ENCODE measurements around the gene RPAP3. TPM values are rescaled to one million over a fixed set of nuclear protein-coding genes. Genes with fewer than 3 reads are reported as not detected.
A peak's percentile ranks its signal among the peaks of the same experiment; 100 is the strongest.

RPAP3 gene
- total RNA-seq, 1 experiment from 2014 or later, result 22.1 TPM

DNA sequence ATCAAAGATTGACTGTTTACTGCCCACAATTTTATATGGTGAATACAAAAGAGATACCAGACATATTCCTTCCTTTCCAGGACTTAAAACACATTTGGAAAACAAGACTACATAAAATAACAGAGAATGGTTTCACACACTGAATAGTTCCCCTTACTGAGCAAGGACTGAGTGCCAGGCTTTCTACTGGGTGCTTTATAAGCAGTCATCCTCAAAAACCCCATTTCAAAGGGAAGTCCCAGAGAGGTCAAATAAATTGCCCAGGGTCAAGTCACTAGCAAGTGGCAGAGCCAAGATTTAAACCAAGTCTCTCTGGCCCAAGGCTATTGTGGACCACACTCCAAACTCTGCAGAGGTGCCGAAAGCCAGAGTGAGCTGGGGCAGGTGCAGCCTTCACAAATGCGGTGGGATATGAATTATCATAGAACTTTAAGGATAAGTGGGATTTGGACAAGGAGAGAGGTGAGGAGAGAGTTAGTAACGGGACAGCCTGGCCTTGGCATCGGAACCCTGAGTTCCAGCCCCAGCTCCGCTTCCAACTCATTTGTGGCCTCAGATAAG lies 9.1 kb upstream of the RPAP3 start:
- DNase-seq (no peak), ATAC-seq (no peak)
- Histone ChIP-seq H3K27me3 (ENCODE audit: low read length) (no peaks in the 10 kb centered on the region), H3K4me1 (ENCODE audit: insufficient read depth, low read length) (peaks cover 13% of the 10 kb centered on the region; the same call in 1 of the 2 replicates), H3K27ac (ENCODE audit: low read length) (no peak overlapping the region), H2AFZ (ENCODE audit: low read length) (no peak overlapping the region), H3K9ac (ENCODE audit: low read length) (no peak overlapping the region), H3F3A (ENCODE audit: low read length, unreplicated experiment) (no peaks in the 10 kb centered on the region), H3K36me3 (ENCODE audit: low read depth, low read length) (no peaks in the 10 kb centered on the region), H3K4me2 (ENCODE audit: low read length) (peak overlapping the region; percentile 82; the same call in 1 of the 2 replicates), H3K9me2 (replicated peaks; ENCODE audit: low read length) (no peaks in the 10 kb centered on the region), H3K79me2 (ENCODE audit: low read length) (no peaks in the 10 kb centered on the region), H3K4me3 (ENCODE audit: low read length) (no peak overlapping the region), H4K20me1 (ENCODE audit: low read length) (no peaks in the 10 kb centered on the region), H3K9me3 (ENCODE audit: low read length) (no peaks in the 10 kb centered on the region)
- intact Hi-C loops (cut with micrococcal nuclease), result loop anchor here (1.0 to 2.0 kb wide), 3 partner anchors 52 to 123 kb away; no protein-coding TSS in a partner anchor
- BruUV-seq (replicated peaks), result no TSS peak
- ChIA-PET POLR2A (ENCODE audit: unreplicated experiment) (no interaction called here), CTCF (interaction anchor here (1.0 to 1.1 kb wide), 2 partner anchors 67 to 123 kb away, joined by 3 to 5 read pairs; no protein-coding TSS in a partner anchor)
- no peak for TF ChIP-seq EZH2phosphoT487 (IDR thresholded peaks at IDR 0.05; ENCODE audit: borderline replicate concordance, low read length)

DNA sequence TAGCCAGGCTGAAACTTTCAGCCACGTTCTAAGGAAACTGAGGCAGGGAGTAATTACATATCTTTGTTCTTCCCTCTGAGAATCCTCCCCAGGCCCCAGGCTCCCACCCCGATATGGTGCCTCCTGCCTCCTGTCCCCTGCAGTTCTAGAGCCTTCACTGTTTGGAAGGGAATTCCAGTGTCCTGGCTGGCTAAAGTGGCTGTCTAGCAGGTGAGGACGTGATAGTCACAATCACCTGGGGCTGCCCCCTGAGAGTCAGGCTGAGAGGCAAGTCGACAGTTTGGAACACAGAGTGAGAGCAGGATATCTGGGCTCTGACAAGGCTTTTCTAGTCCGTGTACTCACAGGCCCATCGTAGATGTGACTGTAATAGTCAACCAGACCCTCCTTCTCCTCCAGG lies 6.3 kb upstream of the RPAP3 start:
- no peak overlapping the region for H3K9ac ChIP-seq (ENCODE audit: low read length)
- no peak for TF ChIP-seq EZH2 (IDR thresholded peaks at IDR 0.05; ENCODE audit: low read length, unreplicated experiment)
- H3K9me3 ChIP-seq (ENCODE audit: low read length), result no peaks in the 10 kb centered on the region
- DNase-seq (no peak), ATAC-seq (no peak)
- H3F3A ChIP-seq (ENCODE audit: low read length, unreplicated experiment), result no peaks in the 10 kb centered on the region
- intact Hi-C loops (cut with micrococcal nuclease), result no loop called here
- no peak overlapping the region for H2AFZ ChIP-seq (ENCODE audit: low read length)
- H3K36me3 ChIP-seq (ENCODE audit: low read depth, low read length), result no peaks in the 10 kb centered on the region
- H3K4me3 ChIP-seq (ENCODE audit: low read length), result no peak overlapping the region
- ChIA-PET CTCF (no interaction called here), POLR2A (ENCODE audit: unreplicated experiment) (no interaction called here)
- no peaks in the 10 kb centered on the region for H3K27me3 ChIP-seq (ENCODE audit: low read length)
- peaks cover 4% of the 10 kb centered on the region; the same call in 1 of the 2 replicates for H3K79me2 ChIP-seq (ENCODE audit: low read length)
- no TSS peak for BruUV-seq (replicated peaks)
- no peak overlapping the region for H3K4me2 ChIP-seq (ENCODE audit: low read length)
- H3K4me1 ChIP-seq (ENCODE audit: insufficient read depth, low read length), result peaks cover 6% of the 10 kb centered on the region; the same call in 1 of the 2 replicates
- no peaks in the 10 kb centered on the region for H4K20me1 ChIP-seq (ENCODE audit: low read length)
- H3K27ac ChIP-seq (ENCODE audit: low read length), result no peak overlapping the region
- no peaks in the 10 kb centered on the region for H3K9me2 ChIP-seq (replicated peaks; ENCODE audit: low read length)

DNA sequence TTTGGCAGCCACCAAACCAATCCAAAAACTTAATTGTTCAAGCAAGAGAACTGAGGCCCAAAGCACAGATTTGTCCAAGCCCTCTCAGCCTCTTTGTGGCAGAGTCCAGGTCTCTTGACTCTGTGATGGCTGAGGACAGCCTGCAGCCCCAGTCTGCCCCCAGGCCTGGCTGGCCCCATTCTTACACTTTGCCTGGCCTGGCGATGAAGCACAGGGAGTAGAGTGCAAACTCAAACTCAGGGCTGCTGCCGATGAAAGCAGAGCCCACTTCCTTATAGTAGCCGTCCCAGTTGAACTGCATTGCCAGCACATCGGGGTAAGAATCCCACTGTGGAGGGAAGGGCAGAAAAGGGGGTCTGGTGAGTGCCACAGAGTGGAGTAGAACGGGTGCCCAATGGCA lies 5.6 kb upstream of the RPAP3 start:
- no peak for ATAC-seq
- CTCF ChIA-PET, result no interaction called here
- intact Hi-C loops (cut with micrococcal nuclease), result no loop called here
- H3K9ac ChIP-seq (ENCODE audit: low read length), result no peak overlapping the region
- H4K20me1 ChIP-seq (ENCODE audit: low read length), result no peaks in the 10 kb centered on the region
- no peaks in the 10 kb centered on the region for H3K9me2 ChIP-seq (replicated peaks; ENCODE audit: low read length)
- no peaks in the 10 kb centered on the region for H3K9me3 ChIP-seq (ENCODE audit: low read length)
- DNase-seq, result no peak
- POLR2A ChIA-PET (ENCODE audit: unreplicated experiment), result no interaction called here
- BruUV-seq (replicated peaks), result no TSS peak
- no peak overlapping the region for H3K27ac ChIP-seq (ENCODE audit: low read length)
- no peak overlapping the region for H2AFZ ChIP-seq (ENCODE audit: low read length)
- no peaks in the 10 kb centered on the region for H3K27me3 ChIP-seq (ENCODE audit: low read length)
- H3K79me2 ChIP-seq (ENCODE audit: low read length), result peaks cover 10% of the 10 kb centered on the region; the same call in 1 of the 2 replicates
- TF ChIP-seq EZH2 (IDR thresholded peaks at IDR 0.05; ENCODE audit: low read length, unreplicated experiment) (no peak), EZH2phosphoT487 (IDR thresholded peaks at IDR 0.05; ENCODE audit: borderline replicate concordance, low read length) (no peak)
- TF ChIP-seq, protein P1, sequence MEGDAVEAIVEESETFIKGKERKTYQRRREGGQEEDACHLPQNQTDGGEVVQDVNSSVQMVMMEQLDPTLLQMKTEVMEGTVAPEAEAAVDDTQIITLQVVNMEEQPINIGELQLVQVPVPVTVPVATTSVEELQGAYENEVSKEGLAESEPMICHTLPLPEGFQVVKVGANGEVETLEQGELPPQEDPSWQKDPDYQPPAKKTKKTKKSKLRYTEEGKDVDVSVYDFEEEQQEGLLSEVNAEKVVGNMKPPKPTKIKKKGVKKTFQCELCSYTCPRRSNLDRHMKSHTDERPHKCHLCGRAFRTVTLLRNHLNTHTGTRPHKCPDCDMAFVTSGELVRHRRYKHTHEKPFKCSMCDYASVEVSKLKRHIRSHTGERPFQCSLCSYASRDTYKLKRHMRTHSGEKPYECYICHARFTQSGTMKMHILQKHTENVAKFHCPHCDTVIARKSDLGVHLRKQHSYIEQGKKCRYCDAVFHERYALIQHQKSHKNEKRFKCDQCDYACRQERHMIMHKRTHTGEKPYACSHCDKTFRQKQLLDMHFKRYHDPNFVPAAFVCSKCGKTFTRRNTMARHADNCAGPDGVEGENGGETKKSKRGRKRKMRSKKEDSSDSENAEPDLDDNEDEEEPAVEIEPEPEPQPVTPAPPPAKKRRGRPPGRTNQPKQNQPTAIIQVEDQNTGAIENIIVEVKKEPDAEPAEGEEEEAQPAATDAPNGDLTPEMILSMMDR (conservative IDR thresholded peaks at IDR 0.05; ENCODE audit: low read depth, low read length), result no peak
- no peak overlapping the region for H3K4me2 ChIP-seq (ENCODE audit: low read length)
- no peaks in the 10 kb centered on the region for H3F3A ChIP-seq (ENCODE audit: low read length, unreplicated experiment)
- H3K36me3 ChIP-seq (ENCODE audit: low read depth, low read length), result no peaks in the 10 kb centered on the region
- H3K4me3 ChIP-seq (ENCODE audit: low read length), result no peak overlapping the region
- peaks cover 9% of the 10 kb centered on the region; the same call in 1 of the 2 replicates for H3K4me1 ChIP-seq (ENCODE audit: insufficient read depth, low read length)
